Esophagus squamous epithelium (tissue), 4 donors: ENCODE results near the gene GOLGA6L6.
"Not testable (repeated sequence)": the region's sequence is repeated elsewhere in the genome, so short reads cannot be mapped to it uniquely, and the experiment has no call there.

Source experiments
- POLR2A ChIP-seq, 4 donors: fragments of 450-650 bp; IDR thresholded peaks; one replicate each; pipeline ENCODE4 v1.6.1; 2017; ENCODE audit warnings: antibody characterized with exemption in 4 of 4, mild to moderate bottlenecking in 4 of 4, moderate library complexity in 3 of 4
- TF ChIP-seq, protein P1 (sequence below), 6 experiments: fragments of 450-650 bp in 4 of 6; fragments of 200-600 bp in 2 of 6; sonication (generic) in 2 of 6; IDR thresholded peaks; one replicate each; pipeline ENCODE4 v1.5.1; 2016 to 2019; ENCODE audit warnings: antibody characterized with exemption in 6 of 6, mild to moderate bottlenecking in 4 of 6, moderate library complexity in 4 of 6

DNA sequence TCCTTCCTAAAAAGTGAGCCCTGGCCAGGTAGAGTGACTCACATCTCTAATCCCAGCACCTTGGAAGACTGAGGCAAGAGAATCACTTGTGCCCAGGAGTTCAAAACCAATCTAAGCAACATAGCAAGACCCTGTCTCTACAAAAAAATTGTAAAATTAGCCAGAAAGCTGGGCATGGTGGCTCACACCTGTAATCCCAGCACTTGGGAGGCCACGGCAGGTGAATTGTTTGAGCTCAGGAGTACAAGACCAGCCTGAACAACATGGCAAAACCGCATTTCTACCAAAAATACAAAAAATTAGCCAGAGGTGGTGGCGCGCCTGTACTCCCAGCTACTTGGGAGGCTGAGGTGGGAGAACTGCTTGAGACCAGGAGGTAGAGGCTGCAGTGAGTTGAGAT, 49.0 kb downstream of the GOLGA6L6 start:
- TF ChIP-seq, protein P1, sequence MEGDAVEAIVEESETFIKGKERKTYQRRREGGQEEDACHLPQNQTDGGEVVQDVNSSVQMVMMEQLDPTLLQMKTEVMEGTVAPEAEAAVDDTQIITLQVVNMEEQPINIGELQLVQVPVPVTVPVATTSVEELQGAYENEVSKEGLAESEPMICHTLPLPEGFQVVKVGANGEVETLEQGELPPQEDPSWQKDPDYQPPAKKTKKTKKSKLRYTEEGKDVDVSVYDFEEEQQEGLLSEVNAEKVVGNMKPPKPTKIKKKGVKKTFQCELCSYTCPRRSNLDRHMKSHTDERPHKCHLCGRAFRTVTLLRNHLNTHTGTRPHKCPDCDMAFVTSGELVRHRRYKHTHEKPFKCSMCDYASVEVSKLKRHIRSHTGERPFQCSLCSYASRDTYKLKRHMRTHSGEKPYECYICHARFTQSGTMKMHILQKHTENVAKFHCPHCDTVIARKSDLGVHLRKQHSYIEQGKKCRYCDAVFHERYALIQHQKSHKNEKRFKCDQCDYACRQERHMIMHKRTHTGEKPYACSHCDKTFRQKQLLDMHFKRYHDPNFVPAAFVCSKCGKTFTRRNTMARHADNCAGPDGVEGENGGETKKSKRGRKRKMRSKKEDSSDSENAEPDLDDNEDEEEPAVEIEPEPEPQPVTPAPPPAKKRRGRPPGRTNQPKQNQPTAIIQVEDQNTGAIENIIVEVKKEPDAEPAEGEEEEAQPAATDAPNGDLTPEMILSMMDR (IDR thresholded peaks at IDR 0.05) = not testable (repeated sequence)
- not testable (repeated sequence) for TF ChIP-seq POLR2A (IDR thresholded peaks at IDR 0.05)
